Measurements from ENCODE around the gene ARID4B. TPM values are rescaled to one million over a fixed set of nuclear protein-coding genes. Genes with fewer than 3 reads are reported as not detected.
"Not testable (repeated sequence)": the region's sequence is repeated elsewhere in the genome, so short reads cannot be mapped to it uniquely, and the experiment has no call there.

Gene ARID4B
- total RNA-seq, 1 donor from 2014 or later: 20.0 TPM

- Histone ChIP-seq H3K27me3 (ENCODE audit: control insufficient read depth, insufficient read depth, low read length) (no peaks in the 10 kb centered on the region), H3K4me3 (ENCODE audit: low read depth, low read length) (no peak overlapping the region), H3K36me3 (ENCODE audit: control insufficient read depth, insufficient read depth, low read length) (no peaks in the 10 kb centered on the region)
- no peak for DNase-seq (ENCODE audit: low read depth)
- no peak for TF ChIP-seq CTCF (IDR thresholded peaks at IDR 0.05; ENCODE audit: insufficient read depth, low read length, poor library complexity, severe bottlenecking)
These were observed 37.1 kb downstream of the ARID4B start for GRCh38 chr1:235290740-235291502.

GRCh38 chr1:235289859-235290739 is 37.9 kb downstream of the ARID4B start:
- TF ChIP-seq CTCF (IDR thresholded peaks at IDR 0.05; ENCODE audit: insufficient read depth, low read length, poor library complexity, severe bottlenecking): no peak

GRCh38 chr1:235287208-235287882 is 40.6 kb downstream of the ARID4B start:
- no peak for DNase-seq (ENCODE audit: low read depth)
- no peaks in the 10 kb centered on the region for H3K27me3 ChIP-seq (ENCODE audit: control insufficient read depth, insufficient read depth, low read length)
- TF ChIP-seq CTCF (IDR thresholded peaks at IDR 0.05; ENCODE audit: insufficient read depth, low read length, poor library complexity, severe bottlenecking): no peak
- H3K4me3 ChIP-seq (ENCODE audit: low read depth, low read length): no peak overlapping the region
- H3K36me3 ChIP-seq (ENCODE audit: control insufficient read depth, insufficient read depth, low read length): no peaks in the 10 kb centered on the region

More at GRCh38 chr1:235289859-235290739, 37.9 kb downstream of the ARID4B start:
- no peak for DNase-seq (ENCODE audit: low read depth)
- Histone ChIP-seq H3K27me3 (ENCODE audit: control insufficient read depth, insufficient read depth, low read length) (no peaks in the 10 kb centered on the region), H3K4me3 (ENCODE audit: low read depth, low read length) (no peak overlapping the region), H3K36me3 (ENCODE audit: control insufficient read depth, insufficient read depth, low read length) (no peaks in the 10 kb centered on the region)

- Histone ChIP-seq H3K4me3 (ENCODE audit: low read depth, low read length) (no peak overlapping the region), H3K36me3 (ENCODE audit: control insufficient read depth, insufficient read depth, low read length) (no peaks in the 10 kb centered on the region), H3K27me3 (ENCODE audit: control insufficient read depth, insufficient read depth, low read length) (no peaks in the 10 kb centered on the region)
- no peak for DNase-seq (ENCODE audit: low read depth)
- no peak for TF ChIP-seq CTCF (IDR thresholded peaks at IDR 0.05; ENCODE audit: insufficient read depth, low read length, poor library complexity, severe bottlenecking)
These were observed 41.3 kb downstream of the ARID4B start for GRCh38 chr1:235286667-235287066.

DNA sequence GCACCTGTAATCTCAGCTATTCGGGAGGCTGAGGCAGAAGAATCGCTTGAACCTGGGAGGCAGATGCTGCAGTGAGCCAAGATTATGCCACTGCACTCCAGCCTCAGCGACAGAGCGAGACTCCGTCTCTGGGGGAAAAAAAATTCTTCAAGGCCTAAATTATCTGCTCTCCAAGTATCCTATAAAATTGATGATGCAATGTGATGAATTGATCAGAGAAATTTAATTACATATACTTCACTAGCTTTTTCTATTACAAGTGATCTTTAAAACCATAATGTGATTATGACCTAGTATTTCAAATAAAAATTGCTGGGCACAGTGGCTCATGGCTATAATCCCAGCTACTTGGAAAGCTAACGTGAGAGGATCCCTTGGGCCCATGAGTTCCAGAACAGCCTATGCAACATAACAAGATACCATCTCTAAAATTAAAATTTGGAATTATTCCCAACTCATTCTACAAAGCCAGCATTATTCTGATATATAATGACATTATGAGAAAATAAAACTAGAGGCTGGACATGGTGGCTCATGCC is 43.7 kb downstream of the ARID4B start:
- no peaks in the 10 kb centered on the region for H3K27me3 ChIP-seq (ENCODE audit: control insufficient read depth, insufficient read depth, low read length)
- H3K36me3 ChIP-seq (ENCODE audit: control insufficient read depth, insufficient read depth, low read length): no peaks in the 10 kb centered on the region
- TF ChIP-seq CTCF (IDR thresholded peaks at IDR 0.05; ENCODE audit: insufficient read depth, low read length, poor library complexity, severe bottlenecking): no peak

DNA sequence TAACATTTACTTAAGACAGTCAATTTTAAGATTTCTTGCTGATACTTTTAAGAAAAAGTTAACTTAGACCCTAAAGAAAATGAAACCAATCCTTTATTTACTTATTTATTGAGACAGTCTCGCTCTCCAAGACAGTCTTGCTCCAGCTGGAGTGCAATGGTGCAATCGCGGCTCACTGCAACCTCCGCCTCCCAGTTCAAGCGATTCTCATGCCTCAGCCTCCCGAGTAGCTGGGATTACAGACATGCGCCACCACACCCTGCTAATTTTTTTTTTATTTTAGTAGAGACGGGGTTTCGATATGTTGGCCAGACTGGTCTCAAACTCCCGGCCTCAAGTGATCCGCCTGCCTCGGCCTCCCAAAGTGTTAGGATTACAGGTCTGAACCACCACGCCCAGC is 44.3 kb downstream of the ARID4B start:
- H3K36me3 ChIP-seq (ENCODE audit: control insufficient read depth, insufficient read depth, low read length); DNase-seq (ENCODE audit: low read depth); H3K4me3 ChIP-seq (ENCODE audit: low read depth, low read length); H3K27me3 ChIP-seq (ENCODE audit: control insufficient read depth, insufficient read depth, low read length): not testable (repeated sequence)

More for the DNA sequence above, 43.7 kb downstream of the ARID4B start:
- DNase-seq (ENCODE audit: low read depth): no peak
- H3K4me3 ChIP-seq (ENCODE audit: low read depth, low read length): no peak overlapping the region

Measured in kidney epithelial cell (primary cell).